HG03135 (cell line): ENCODE data around the gene MRPL10.

Experiments
- ATAC-seq: cut with Tn5 transposase; IDR thresholded peaks from one replicate; pipeline ENCODE4 v1.9.1; 2021; ENCODE audit warnings: mild to moderate bottlenecking, moderate library complexity; ENCODE audit not compliant: unreplicated experiment

Gene MRPL10

GRCh38 chr17:47815106-47815918 is 16.0 kb downstream of the MRPL10 start:
- no peak for ATAC-seq

GRCh38 chr17:47813512-47814031 is 17.8 kb downstream of the MRPL10 start:
- no peak for ATAC-seq

- ATAC-seq, result no peak
These were observed 18.3 kb downstream of the MRPL10 start for GRCh38 chr17:47813077-47813476.

DNA sequence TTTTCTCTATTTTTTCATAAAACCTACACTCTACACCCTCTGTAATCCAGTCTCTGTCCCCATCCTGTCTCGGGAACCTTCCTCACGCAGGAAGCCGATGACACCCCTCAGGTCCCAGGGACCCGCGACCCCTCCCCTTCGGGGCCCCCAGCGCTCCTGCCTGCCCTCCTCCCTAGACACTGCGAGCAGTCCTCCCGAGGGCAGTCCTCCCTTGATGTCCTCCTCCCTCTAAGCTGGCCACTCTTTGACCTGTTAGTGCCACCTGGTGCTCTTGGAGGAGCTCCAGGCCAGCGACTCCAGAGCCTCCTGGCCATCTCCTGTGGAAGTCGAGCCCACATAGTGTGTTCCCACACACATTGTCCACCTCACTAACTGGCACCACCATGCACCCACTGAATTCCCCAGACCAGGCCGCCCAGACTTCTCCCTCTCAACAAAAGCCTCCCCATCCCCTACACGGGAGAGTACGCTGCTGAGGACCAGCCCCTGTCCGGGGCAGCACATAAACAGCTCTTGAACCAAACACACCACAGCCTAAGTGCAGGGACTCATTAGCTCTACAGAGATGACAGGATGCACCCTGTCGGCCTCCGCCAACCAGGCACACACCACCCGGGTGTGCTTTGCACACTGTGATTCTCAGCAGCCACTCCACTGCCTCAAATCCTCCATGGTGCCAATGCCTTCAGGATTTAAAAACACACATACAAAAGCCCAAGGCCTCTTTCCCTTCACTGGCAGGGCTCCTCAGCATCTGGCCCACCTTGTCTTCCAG is 19.0 kb downstream of the MRPL10 start:
- no peak for ATAC-seq

GRCh38 chr17:47811709-47812108 is 19.6 kb downstream of the MRPL10 start:
- no peak for ATAC-seq

DNA sequence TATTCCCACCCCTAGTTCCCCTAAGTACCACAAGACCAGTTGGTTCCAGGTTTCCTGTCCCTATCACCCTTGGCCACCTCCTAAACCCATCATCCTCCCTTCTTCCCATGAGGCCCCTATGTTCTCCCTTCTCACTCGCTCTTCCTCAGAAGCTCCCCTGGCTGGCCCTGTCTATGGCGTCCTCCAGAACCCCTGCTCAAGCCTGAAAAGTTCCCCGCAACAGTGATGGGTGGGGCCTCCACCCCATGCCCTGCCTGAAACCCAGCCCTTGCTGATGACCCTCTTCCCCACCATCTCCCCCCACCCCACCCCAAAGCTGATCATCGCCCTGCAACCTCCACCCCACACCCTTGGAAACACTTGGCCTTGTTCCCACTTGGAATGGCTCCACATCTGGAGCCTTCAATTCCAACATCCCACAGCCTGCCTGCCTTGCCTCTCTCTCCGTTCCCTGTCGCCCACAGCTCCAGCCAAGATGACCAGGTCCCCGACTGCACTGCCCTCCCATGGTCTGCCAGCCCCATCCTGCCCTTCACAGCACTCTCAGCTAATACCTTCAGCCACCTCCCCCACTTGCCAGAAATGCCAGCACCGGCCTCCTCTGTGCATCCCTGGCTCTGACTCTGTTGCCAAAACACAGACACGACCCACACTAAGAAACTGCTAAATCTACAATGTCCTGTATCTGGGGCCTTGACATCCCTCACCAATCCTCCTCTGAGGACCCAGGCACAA is 20.3 kb downstream of the MRPL10 start:
- ATAC-seq, result no peak

- ATAC-seq, result no peak
These were observed 21.0 kb downstream of the MRPL10 start for GRCh38 chr17:47810200-47810821.

- ATAC-seq, result no peak
These were observed 22.4 kb downstream of the MRPL10 start for GRCh38 chr17:47808830-47809480.

- no peak for ATAC-seq
These were observed 23.1 kb downstream of the MRPL10 start for GRCh38 chr17:47808036-47808829.

- no peak for ATAC-seq
These were observed 23.9 kb downstream of the MRPL10 start for GRCh38 chr17:47807421-47807820.

DNA sequence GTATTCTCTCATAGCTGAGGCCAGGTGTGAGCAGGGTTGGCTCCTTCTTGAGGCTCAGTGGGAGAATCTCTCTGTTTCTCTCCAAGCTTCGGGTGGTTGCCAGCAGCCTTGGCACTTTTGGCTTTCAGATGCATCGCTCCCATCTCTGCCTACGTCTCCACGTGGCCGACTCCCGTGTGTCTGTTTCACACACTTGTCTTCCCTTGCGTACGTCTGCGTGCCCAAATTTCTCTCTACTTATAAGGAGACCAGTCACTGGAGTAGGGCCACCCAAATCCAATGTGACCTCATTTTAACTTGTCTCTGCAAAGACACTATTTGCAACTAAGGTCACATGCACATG is 24.5 kb downstream of the MRPL10 start:
- ATAC-seq, result no peak

DNA sequence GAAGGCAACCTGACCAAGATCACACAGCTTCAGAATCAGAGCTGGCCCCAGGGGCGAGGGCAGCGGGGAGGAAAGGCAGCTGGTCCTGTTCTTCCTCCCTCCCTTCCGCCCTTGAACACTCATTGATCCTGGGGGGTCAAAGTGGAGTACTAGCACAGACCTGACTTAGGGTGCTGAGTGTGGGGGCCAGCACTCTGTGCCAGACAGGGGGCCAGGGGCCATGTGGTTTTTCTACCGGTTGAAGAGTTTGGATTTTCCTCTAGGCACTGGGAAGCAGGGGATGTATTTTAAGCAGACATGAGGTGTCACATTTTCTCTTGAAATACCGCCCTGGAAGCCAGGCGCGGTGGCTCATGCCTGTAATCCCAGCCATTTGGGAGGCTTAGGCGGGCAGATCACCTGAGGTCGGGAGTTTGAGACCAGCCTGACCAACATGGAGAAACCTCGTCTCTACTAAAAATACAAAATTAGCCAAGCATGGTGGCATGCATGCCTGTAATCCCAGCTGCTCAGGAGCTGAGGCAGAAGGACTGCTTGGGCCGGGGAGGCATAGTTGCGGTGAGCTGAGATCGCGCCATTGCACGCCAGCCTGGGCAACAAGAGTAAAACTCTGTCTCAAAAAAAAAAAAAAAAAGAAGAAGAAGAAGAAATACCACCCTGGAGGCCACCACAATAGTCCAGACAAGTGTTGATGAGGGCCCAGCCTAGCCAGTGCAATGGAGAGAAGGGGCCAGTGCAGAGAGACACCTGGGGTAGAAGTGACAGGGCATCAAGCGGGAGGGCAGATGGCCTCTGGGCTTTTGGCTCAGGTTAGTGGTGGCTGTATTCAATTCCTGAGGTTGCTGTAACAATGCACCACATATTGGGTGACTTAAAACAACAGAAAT is 25.1 kb downstream of the MRPL10 start:
- no peak for ATAC-seq

DNA sequence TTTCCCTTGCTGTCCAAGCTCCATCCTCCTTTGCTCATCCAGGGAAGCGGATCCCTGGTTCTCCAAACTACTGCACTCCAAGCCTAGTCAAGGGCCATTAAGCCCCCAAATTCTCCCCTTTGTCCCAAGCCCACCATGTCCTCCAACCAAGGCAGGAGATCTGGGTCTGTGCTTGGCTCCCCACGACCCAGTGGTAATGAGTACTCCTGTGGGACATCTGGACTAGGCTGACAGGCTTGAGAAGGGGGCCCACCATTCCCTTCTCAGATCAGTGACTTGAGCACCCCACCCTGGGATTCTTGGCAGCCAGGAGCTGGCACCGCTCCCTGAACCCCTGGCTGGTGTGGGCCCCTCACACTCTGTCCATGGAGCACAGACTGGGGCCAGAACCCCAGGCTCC is 26.9 kb downstream of the MRPL10 start:
- no peak for ATAC-seq

- no peak for ATAC-seq
These were observed 27.6 kb downstream of the MRPL10 start for GRCh38 chr17:47803751-47804150.

DNA sequence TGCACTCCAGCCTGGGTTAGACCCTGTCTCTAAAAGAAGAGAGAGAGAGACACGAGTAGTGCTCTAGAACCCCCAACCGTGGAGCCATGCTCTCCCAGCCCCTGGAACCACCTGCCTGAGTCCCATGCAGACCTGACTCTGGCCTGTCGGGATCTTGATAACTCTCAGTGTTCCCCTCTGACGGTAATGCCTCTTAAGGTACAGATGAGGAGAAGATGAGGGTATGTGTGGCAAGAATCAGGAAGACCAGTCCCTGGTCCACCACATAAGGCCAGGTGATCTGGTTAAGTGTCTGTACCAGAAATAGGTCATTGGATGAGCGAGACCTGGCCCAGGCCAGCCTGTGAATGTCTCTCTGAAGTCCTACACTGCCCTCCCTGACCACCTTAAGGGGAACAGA is 28.1 kb downstream of the MRPL10 start:
- no peak for ATAC-seq

- no peak for ATAC-seq
These were observed 28.9 kb downstream of the MRPL10 start for GRCh38 chr17:47802341-47803022.

DNA sequence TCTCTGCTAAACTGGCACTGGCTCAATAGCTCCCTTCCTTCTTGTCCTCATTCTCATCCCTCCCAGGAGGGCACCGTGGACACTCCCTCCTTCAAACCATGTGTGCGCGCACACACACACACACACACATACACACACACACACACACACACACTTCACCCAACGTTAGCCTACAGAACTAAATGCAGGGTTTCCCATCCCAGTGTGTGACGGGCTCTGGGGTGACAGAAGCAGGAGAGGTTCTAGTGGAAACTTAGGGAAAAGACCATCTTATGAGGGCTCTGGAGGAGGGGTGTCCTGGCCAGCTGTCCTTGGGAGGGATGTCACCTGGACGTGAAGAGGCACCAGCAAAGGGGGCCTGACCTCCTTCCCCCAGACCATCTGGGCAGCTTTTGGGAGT is 29.4 kb downstream of the MRPL10 start:
- no peak for ATAC-seq

DNA sequence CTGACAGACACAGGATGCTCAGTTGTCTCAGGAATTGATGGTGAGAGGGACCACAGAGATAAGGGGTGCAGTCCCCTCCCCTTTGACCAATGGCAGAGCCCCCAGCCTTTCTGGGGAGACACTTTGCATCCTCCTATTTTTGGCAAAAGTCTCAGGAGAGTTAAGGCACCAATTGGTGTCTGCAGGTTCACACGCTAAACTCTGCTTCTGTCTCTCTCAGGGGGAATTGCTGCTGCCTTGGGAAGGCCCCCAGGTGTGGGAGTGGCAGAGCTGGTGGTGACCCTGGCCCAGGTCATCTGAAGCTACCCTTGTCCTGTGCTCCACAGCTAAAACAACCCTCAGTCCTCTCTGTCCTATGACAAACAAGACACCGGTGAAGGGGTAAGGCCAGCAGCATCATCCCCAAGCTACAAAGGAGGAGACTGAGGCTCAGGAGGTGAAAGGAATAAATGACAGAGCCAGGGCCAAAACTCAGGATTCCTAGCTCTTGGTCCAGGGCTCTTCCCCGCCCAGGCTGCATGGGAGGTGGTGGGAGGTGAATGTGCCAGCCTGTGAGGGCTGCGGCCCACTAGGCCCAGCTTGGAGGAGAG is 30.1 kb downstream of the MRPL10 start:
- ATAC-seq, result no peak
